Peyer's patch (tissue), 4 donors: ENCODE measurements around the gene TMEM164. TPM values are rescaled to one million over a fixed set of nuclear protein-coding genes. Genes with fewer than 3 reads are reported as not detected.

ENCODE experiments used
- DNase-seq, 3 donors: peaks; one replicate each; pipeline ENCODE4 v3.0.0-alpha.2; 2017 to 2019
- H3K27ac ChIP-seq, 4 donors: fragments of 200-600 bp; sonication (generic); one replicate each; pipeline ENCODE4 v1.5.1; 2016 to 2019
- H3K27me3 ChIP-seq, 2 donors: fragments of 200-600 bp; sonication (generic); one replicate each; pipeline ENCODE4 v1.5.1; 2019
- H3K36me3 ChIP-seq, 3 donors: fragments of 200-600 bp; sonication (generic); one replicate each; pipeline ENCODE4 v1.5.1; 2016 to 2019
- H3K4me1 ChIP-seq, 4 donors: fragments of 200-600 bp; sonication (generic); one replicate each; pipeline ENCODE4 v1.5.1; 2016 to 2019
- H3K4me3 ChIP-seq, 4 donors: fragments of 200-600 bp; sonication (generic); 1 replicate in 3 of 4; 2 replicates in 1 of 4; pipeline ENCODE4 v1.5.1; 2016 to 2019; ENCODE audit warnings: mild to moderate bottlenecking in 1 of 4
- H3K9me3 ChIP-seq, 4 donors: fragments of 200-600 bp; sonication (generic); one replicate each; pipeline ENCODE4 v1.5.1; 2016 to 2019; ENCODE audit warnings: mild to moderate bottlenecking in 1 of 4
- POLR2A ChIP-seq, 2 donors: fragments of 450-650 bp; IDR thresholded peaks; one replicate each; pipeline ENCODE4 v1.5.1; 2017; ENCODE audit warnings: antibody characterized with exemption in 2 of 2, mild to moderate bottlenecking in 2 of 2, moderate library complexity in 2 of 2
- total RNA-seq, 4 donors: library from RNA; depleted of rRNA; stranded (reverse); fragments of >200 nt; gene quantifications; one replicate each; pipeline ENCODE4 v1.1.0, GENCODE V29; 2016
- TF ChIP-seq, protein P1 (sequence below), 6 experiments: fragments of 450-650 bp in 4 of 6; fragments of 200-600 bp in 2 of 6; sonication (generic) in 1 of 6; IDR thresholded peaks; one replicate each; pipeline ENCODE4 v1.5.1; 2017 to 2019; ENCODE audit warnings: antibody characterized with exemption in 6 of 6, mild to moderate bottlenecking in 3 of 6, moderate library complexity in 1 of 6

The TMEM164 gene
- total RNA-seq, 4 donors from 2014 or later = 25.6 to 79.7 (median 73.8) TPM

DNA sequence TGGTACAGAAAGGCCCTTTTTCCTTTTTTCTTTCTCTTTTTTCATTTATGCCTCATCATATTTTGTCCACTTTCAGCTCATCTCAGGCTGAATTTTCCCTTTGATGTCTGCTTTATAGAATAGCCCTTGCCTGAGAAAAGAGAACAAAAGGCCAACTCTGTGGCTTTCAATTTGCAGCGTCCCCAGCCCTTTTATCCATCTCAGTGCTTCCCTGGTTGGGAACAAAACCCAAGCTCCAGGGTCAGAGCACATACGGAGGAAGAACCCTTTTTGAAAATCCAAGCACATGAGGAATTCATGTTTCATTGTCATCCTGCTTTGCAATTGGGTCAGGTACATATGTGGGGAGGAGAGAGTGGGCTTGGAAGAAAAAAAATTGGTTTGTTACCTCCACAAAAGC lies 47.5 kb downstream of the TMEM164 start:
- H3K9me3 ChIP-seq = no peaks in the 10 kb centered on the region
- no peak overlapping the region for H3K27ac ChIP-seq
- DNase-seq = no peak
- H3K4me1 ChIP-seq = no peaks in the 10 kb centered on the region
- TF ChIP-seq, protein P1, sequence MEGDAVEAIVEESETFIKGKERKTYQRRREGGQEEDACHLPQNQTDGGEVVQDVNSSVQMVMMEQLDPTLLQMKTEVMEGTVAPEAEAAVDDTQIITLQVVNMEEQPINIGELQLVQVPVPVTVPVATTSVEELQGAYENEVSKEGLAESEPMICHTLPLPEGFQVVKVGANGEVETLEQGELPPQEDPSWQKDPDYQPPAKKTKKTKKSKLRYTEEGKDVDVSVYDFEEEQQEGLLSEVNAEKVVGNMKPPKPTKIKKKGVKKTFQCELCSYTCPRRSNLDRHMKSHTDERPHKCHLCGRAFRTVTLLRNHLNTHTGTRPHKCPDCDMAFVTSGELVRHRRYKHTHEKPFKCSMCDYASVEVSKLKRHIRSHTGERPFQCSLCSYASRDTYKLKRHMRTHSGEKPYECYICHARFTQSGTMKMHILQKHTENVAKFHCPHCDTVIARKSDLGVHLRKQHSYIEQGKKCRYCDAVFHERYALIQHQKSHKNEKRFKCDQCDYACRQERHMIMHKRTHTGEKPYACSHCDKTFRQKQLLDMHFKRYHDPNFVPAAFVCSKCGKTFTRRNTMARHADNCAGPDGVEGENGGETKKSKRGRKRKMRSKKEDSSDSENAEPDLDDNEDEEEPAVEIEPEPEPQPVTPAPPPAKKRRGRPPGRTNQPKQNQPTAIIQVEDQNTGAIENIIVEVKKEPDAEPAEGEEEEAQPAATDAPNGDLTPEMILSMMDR (IDR thresholded peaks at IDR 0.05) = no peak
- TF ChIP-seq POLR2A (IDR thresholded peaks at IDR 0.05) = no peak
- H3K36me3 ChIP-seq = no peaks in the 10 kb centered on the region
- no peaks in the 10 kb centered on the region for H3K27me3 ChIP-seq
- no peak overlapping the region for H3K4me3 ChIP-seq

DNA sequence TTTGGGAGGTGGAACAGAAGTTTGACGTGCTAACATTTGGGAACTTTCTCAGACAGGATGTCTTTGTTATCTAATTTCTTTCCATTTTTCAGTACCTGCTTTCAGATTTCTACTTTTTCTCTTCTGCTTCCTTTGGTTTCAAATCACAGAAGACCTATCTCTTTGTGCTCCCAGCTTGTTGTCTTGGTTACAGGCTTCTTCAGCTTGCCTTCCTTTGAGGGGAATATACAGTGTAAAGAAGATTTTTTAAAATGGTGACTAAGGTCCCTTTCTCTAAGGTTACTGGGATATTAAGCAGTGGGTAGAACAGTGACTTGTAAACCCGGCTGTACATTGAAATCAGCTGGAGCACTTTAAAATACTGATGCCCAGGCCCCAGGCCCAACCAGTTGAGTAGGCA lies 48.0 kb downstream of the TMEM164 start:
- Histone ChIP-seq H3K4me1 (no peaks in the 10 kb centered on the region), H3K36me3 (no peaks in the 10 kb centered on the region), H3K27me3 (no peaks in the 10 kb centered on the region), H3K9me3 (no peaks in the 10 kb centered on the region), H3K4me3 (no peak overlapping the region), H3K27ac (no peak overlapping the region)
- no peak for TF ChIP-seq POLR2A (IDR thresholded peaks at IDR 0.05)
- TF ChIP-seq, protein P1 (IDR thresholded peaks at IDR 0.05) = no peak
- DNase-seq = no peak

DNA sequence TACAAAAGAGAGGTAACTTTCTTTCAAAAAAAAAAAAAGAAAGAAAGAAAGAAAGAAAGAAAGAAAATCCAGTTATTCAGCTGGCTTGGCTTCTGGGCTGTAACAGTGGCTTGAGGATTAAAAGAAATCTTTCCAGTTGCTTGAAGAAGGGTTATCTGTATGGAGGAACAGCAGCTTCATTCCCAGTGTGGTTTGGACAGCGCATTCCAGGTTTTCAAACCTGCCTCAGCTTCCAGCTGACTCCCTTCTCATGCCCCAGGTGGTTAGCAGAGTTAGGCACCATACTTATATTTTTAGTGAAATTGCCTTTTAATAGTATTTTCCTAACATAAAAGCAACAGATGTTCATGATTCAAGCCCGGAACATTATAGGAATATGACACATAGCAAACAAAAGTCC lies 48.6 kb downstream of the TMEM164 start:
- no peak overlapping the region for H3K4me3 ChIP-seq
- no peaks in the 10 kb centered on the region for H3K36me3 ChIP-seq
- DNase-seq = no peak
- H3K9me3 ChIP-seq = no peaks in the 10 kb centered on the region
- no peak overlapping the region for H3K27ac ChIP-seq
- TF ChIP-seq POLR2A (IDR thresholded peaks at IDR 0.05) = no peak
- TF ChIP-seq, protein P1 (IDR thresholded peaks at IDR 0.05) = no peak
- no peaks in the 10 kb centered on the region for H3K4me1 ChIP-seq
- no peaks in the 10 kb centered on the region for H3K27me3 ChIP-seq

DNA sequence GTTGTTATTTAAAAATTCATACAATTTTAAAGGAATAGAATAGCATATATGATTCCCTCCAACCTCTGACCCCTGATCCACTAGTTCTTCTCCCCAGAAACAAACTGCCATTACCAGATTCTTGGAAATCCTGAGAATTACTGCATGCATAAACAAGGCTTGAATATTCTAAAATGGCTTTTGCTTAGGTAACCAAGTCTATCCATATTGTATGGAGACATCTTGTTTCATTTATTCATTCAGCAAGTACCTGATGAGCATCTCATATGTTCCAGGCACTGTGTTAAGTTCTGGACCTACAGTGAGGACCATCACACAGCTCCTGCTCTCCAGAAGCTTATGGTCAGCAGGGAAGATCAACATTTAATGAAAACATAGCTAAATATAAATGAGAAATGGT lies 49.4 kb downstream of the TMEM164 start:
- no peaks in the 10 kb centered on the region for H3K36me3 ChIP-seq
- no peaks in the 10 kb centered on the region for H3K27me3 ChIP-seq
- DNase-seq = no peak
- no peak for TF ChIP-seq POLR2A (IDR thresholded peaks at IDR 0.05)
- TF ChIP-seq, protein P1 (IDR thresholded peaks at IDR 0.05) = no peak
- no peak overlapping the region for H3K27ac ChIP-seq
- H3K9me3 ChIP-seq = no peaks in the 10 kb centered on the region
- no peak overlapping the region for H3K4me3 ChIP-seq
- H3K4me1 ChIP-seq = no peaks in the 10 kb centered on the region

DNA sequence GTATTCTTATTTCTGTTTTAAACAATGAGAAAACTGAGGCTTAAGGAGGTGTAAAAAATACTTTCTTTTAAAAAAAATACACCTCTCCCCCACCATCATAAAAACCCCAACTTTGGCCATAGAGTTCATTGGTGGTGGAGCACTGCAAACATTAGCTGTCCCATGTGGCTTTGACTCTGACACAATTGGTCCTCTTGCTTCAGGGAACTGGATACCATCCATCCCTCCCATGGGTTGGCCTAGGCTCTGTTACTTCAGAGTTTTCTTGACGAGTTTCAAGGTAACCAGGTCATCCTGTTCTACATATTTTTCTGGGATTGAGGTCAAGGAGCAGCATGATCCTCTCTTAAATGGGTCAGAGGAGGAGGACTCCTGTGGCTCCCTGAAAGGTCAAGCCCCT lies 50.5 kb downstream of the TMEM164 start:
- Histone ChIP-seq H3K27ac (no peak overlapping the region), H3K36me3 (no peaks in the 10 kb centered on the region), H3K9me3 (no peaks in the 10 kb centered on the region), H3K4me1 (no peaks in the 10 kb centered on the region), H3K4me3 (no peak overlapping the region), H3K27me3 (no peaks in the 10 kb centered on the region)
- DNase-seq = no peak
- TF ChIP-seq, protein P1 (IDR thresholded peaks at IDR 0.05) = no peak
- no peak for TF ChIP-seq POLR2A (IDR thresholded peaks at IDR 0.05)

DNA sequence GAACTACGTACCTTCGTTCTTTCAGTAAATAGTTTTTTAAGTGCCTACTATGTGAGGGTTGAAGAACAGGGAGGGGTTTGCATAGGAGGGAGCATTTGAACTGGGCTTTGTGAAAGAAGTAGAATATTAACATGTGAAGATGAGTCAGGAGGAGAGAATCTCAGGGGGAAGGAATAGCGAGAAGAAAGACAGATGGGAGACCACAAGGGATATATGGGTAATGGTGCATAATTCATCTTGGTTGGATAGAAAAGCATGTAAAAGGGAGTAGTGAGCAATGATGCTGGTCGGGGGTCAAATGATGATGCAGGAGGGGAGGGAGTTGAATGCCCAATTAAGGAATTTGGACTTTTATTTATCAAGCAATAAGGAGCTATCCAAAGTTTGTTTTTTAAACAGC lies 52.7 kb downstream of the TMEM164 start:
- Histone ChIP-seq H3K4me1 (no peaks in the 10 kb centered on the region), H3K27ac (no peak overlapping the region), H3K27me3 (no peaks in the 10 kb centered on the region), H3K4me3 (no peak overlapping the region), H3K9me3 (no peaks in the 10 kb centered on the region), H3K36me3 (no peaks in the 10 kb centered on the region)
- no peak for DNase-seq
- TF ChIP-seq, protein P1 (IDR thresholded peaks at IDR 0.05) = no peak
- TF ChIP-seq POLR2A (IDR thresholded peaks at IDR 0.05) = no peak
